Calu3 (cell line): Measurements from ENCODE around the gene MLLT3. TPM values are rescaled to one million over a fixed set of nuclear protein-coding genes. Genes with fewer than 3 reads are reported as not detected.

Source experiments
- BruUV-seq: library from RNA; stranded (reverse); fragments of 400-500 nt; replicated peaks from 2 replicates; lab custom pipeline; 2021; lab: Mats Ljungman, UMichigan
- CTCF ChIA-PET: fragments of 300-600 bp; sonication (Branson Sonifier 250); formaldehyde crosslinking; loops from one replicate; lab custom pipeline; 2022; ENCODE audit warnings: antibody characterized with exemption; lab: Charles Lee
- DNase-seq: peaks from one replicate; pipeline ENCODE4 v3.0.0; 2022
- H3K27ac Mint-ChIP-seq: one replicate; pipeline ENCODE4 v1.8.0; 2022; ENCODE audit warnings: mixed read lengths; ENCODE audit not compliant: unreplicated experiment
- H3K27me3 Mint-ChIP-seq: one replicate; pipeline ENCODE4 v1.8.0; 2022; ENCODE audit warnings: mixed read lengths; ENCODE audit not compliant: unreplicated experiment
- H3K36me3 Mint-ChIP-seq: one replicate; pipeline ENCODE4 v1.8.0; 2022; ENCODE audit warnings: mild to moderate bottlenecking, moderate library complexity, mixed read lengths; ENCODE audit not compliant: insufficient read depth, unreplicated experiment
- H3K4me1 Mint-ChIP-seq: one replicate; pipeline ENCODE4 v1.8.0; 2022; ENCODE audit warnings: mild to moderate bottlenecking, low read depth, mixed read lengths; ENCODE audit not compliant: unreplicated experiment
- H3K4me3 Mint-ChIP-seq: one replicate; pipeline ENCODE4 v1.8.0; 2022; ENCODE audit warnings: mild to moderate bottlenecking, low read depth, moderate library complexity, mixed read lengths; ENCODE audit not compliant: unreplicated experiment
- H3K9me3 Mint-ChIP-seq: one replicate; pipeline ENCODE4 v1.8.0; 2022; ENCODE audit warnings: low read depth, mixed read lengths; ENCODE audit not compliant: unreplicated experiment
- CTCF ChIP-seq: fragments of 200-600 bp; IDR thresholded peaks from one replicate; pipeline ENCODE4 v1.8.0; 2022; ENCODE audit warnings: antibody characterized with exemption; ENCODE audit not compliant: unreplicated experiment
- intact Hi-C: fragments of 100-400 bp; cut with micrococcal nuclease; formaldehyde crosslinking; loops from one replicate; pipeline ENCODE4 v1.10.0; 2022; ENCODE audit not compliant: unreplicated experiment
- total RNA-seq: library from RNA; stranded (reverse); gene quantifications from 2 replicates; pipeline ENCODE4 v1.2.3, GENCODE V29; 2022

MLLT3 gene
- total RNA-seq, 1 experiment from 2014 or later: 23.1 TPM

- Mint-ChIP-seq H3K4me3 (no peak overlapping the region), H3K27ac (no peak overlapping the region), H3K4me1 (no peaks in the 10 kb centered on the region), H3K36me3 (no peaks in the 10 kb centered on the region), H3K27me3 (no peaks in the 10 kb centered on the region), H3K9me3 (no peaks in the 10 kb centered on the region)
- BruUV-seq: no TSS peak
- DNase-seq: no peak
- no peak for TF ChIP-seq CTCF
- intact Hi-C loops: no loop called here
- CTCF ChIA-PET: no interaction called here
These were observed 185.7 kb downstream of the MLLT3 start for GRCh38 chr9:20436476-20437195.

GRCh38 chr9:20428976-20429375 lies 193.3 kb downstream of the MLLT3 start:
- H3K27ac Mint-ChIP-seq: no peak overlapping the region
- CTCF ChIA-PET: no interaction called here
- BruUV-seq: no TSS peak

GRCh38 chr9:20427359-20427758 lies 194.9 kb downstream of the MLLT3 start:
- Mint-ChIP-seq H3K36me3 (no peaks in the 10 kb centered on the region), H3K27me3 (no peaks in the 10 kb centered on the region), H3K4me1 (no peaks in the 10 kb centered on the region), H3K27ac (no peak overlapping the region), H3K4me3 (no peak overlapping the region), H3K9me3 (no peaks in the 10 kb centered on the region)
- DNase-seq: no peak
- BruUV-seq: no TSS peak
- intact Hi-C loops: no loop called here
- TF ChIP-seq CTCF: no peak
- CTCF ChIA-PET: no interaction called here

More at GRCh38 chr9:20428976-20429375, 193.3 kb downstream of the MLLT3 start:
- DNase-seq: no peak
- TF ChIP-seq CTCF: no peak
- H3K9me3 Mint-ChIP-seq: no peaks in the 10 kb centered on the region
- no peaks in the 10 kb centered on the region for H3K4me1 Mint-ChIP-seq
- no peaks in the 10 kb centered on the region for H3K27me3 Mint-ChIP-seq
- no peak overlapping the region for H3K4me3 Mint-ChIP-seq
- no peaks in the 10 kb centered on the region for H3K36me3 Mint-ChIP-seq
- intact Hi-C loops: no loop called here

- no peak overlapping the region for H3K27ac Mint-ChIP-seq
- CTCF ChIA-PET: no interaction called here
- no peak for DNase-seq
- intact Hi-C loops: no loop called here
- no peaks in the 10 kb centered on the region for H3K4me1 Mint-ChIP-seq
- no peaks in the 10 kb centered on the region for H3K27me3 Mint-ChIP-seq
- BruUV-seq: no TSS peak
- no peak for TF ChIP-seq CTCF
- no peaks in the 10 kb centered on the region for H3K9me3 Mint-ChIP-seq
- H3K4me3 Mint-ChIP-seq: no peak overlapping the region
- no peaks in the 10 kb centered on the region for H3K36me3 Mint-ChIP-seq
These were observed 196.3 kb downstream of the MLLT3 start for GRCh38 chr9:20426019-20426418.
